Loucy (cell line): Measurements from ENCODE around the gene HS3ST4.

Experiments used
- CTCF ChIP-seq: fragments of 200-600 bp; sonication (generic); conservative IDR thresholded peaks from 2 replicates; pipeline ENCODE4 v1.5.1; 2014; ENCODE audit warnings: mild to moderate bottlenecking, antibody characterized with exemption, low read length
- EZH2phosphoT487 ChIP-seq: fragments of 200-600 bp; IDR thresholded peaks from 2 replicates; pipeline ENCODE4 v1.6.1; 2018; ENCODE audit warnings: antibody characterized with exemption, mild to moderate bottlenecking, moderate library complexity, borderline replicate concordance

- TF ChIP-seq CTCF (no peak), EZH2phosphoT487 (no peak)
Measured at GRCh38 chr16:25699069-25699468, 7.3 kb downstream of the HS3ST4 start.
